ENCODE results near the gene STAG1. TPM values are rescaled to one million over a fixed set of nuclear protein-coding genes. Genes with fewer than 3 reads are reported as not detected.

STAG1 gene
- total and polyA plus RNA-seq, 2 donors (not counting 1 experiment from before 2014, with no cell fraction given): 23.2 to 38.6 TPM

- no peak overlapping the region for H3K4me3 ChIP-seq (replicated peaks in 1 of 4; ENCODE audit: control extremely low read depth in 1 of 4, insufficient read depth in 1 of 4, low read depth in 3 of 4, low read length in 4 of 4)
- no peak overlapping the region for H3K9ac ChIP-seq (ENCODE audit: insufficient read depth, low read length)
- DNase-seq (ENCODE audit: low read depth in 2 of 2): peak; percentile 78 to 83
- H3K27me3 ChIP-seq (ENCODE audit: control insufficient read depth, insufficient read depth, low read length): no peaks in the 10 kb centered on the region
- peak overlapping the region; percentile 75 for H3K27ac ChIP-seq (ENCODE audit: insufficient read depth, low read length)
- no peaks in the 10 kb centered on the region for H3K36me3 ChIP-seq (ENCODE audit: control insufficient read depth, insufficient read depth, low read length)
- H2AFZ ChIP-seq (ENCODE audit: low read length): no peak overlapping the region
- H3K4me1 ChIP-seq (ENCODE audit: control insufficient read depth, extremely low read depth, insufficient read depth, low read length): peaks cover 3% of the 10 kb centered on the region
- no peaks in the 10 kb centered on the region for H3K9me3 ChIP-seq (ENCODE audit: control insufficient read depth, insufficient read depth, low read depth, low read length)
- no peaks in the 10 kb centered on the region for H4K20me1 ChIP-seq (ENCODE audit: control insufficient read depth, extremely low read depth, insufficient read depth, low read length)
- no peaks in the 10 kb centered on the region for H3K79me2 ChIP-seq (ENCODE audit: control insufficient read depth, insufficient read depth, low read length)
- H3K4me2 ChIP-seq (ENCODE audit: extremely low read depth, insufficient read depth, low read length): peak overlapping the region; percentile 28
- TF ChIP-seq EZH2 (IDR thresholded peaks at IDR 0.05; ENCODE audit: low read length, missing control alignments) (no peak), CTCF (conservative IDR thresholded peaks at IDR 0.05 in 1 of 2, IDR thresholded peaks at IDR 0.05 in 1 of 2; ENCODE audit: low read depth in 1 of 2, low read length in 2 of 2) (no peak)
Measured at GRCh38 chr3:136473716-136474326, 278.4 kb downstream of the STAG1 start.

DNA sequence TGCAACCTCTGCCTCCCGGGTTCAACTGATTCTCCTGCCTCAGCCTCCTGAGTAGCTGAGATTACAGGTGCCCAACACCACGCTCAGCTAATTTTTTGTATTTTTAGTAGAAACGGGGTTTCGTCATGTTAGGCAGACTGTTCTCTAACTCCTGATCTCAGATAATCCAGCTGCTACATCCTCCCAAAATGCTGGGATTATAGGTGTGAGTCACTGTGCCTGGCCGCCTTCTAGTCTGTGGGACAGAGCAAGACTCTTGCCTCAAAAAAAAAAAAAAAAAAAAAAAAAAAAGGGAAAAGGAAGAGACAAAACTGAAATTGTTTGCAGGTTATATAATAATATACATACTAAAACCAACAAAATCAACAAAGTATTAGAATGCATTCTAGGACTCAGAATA, 286.9 kb downstream of the STAG1 start:
- Histone ChIP-seq H3K4me2 (ENCODE audit: extremely low read depth, insufficient read depth, low read length) (no peak overlapping the region), H3K27ac (ENCODE audit: insufficient read depth, low read length) (no peak overlapping the region), H3K4me1 (ENCODE audit: control insufficient read depth, extremely low read depth, insufficient read depth, low read length) (no peaks in the 10 kb centered on the region), H4K20me1 (ENCODE audit: control insufficient read depth, extremely low read depth, insufficient read depth, low read length) (no peaks in the 10 kb centered on the region), H3K36me3 (ENCODE audit: control insufficient read depth, insufficient read depth, low read length) (no peaks in the 10 kb centered on the region), H3K9me3 (ENCODE audit: control insufficient read depth, insufficient read depth, low read depth, low read length) (no peaks in the 10 kb centered on the region), H3K27me3 (ENCODE audit: control insufficient read depth, insufficient read depth, low read length) (no peaks in the 10 kb centered on the region), H3K4me3 (replicated peaks in 1 of 4; ENCODE audit: control extremely low read depth in 1 of 4, insufficient read depth in 1 of 4, low read depth in 3 of 4, low read length in 4 of 4) (no peak overlapping the region), H2AFZ (ENCODE audit: low read length) (no peak overlapping the region), H3K79me2 (ENCODE audit: control insufficient read depth, insufficient read depth, low read length) (no peaks in the 10 kb centered on the region), H3K9ac (ENCODE audit: insufficient read depth, low read length) (no peak overlapping the region)
- peak in 1 of 2 donors; percentile 18 for DNase-seq (ENCODE audit: low read depth in 2 of 2)
- TF ChIP-seq CTCF (conservative IDR thresholded peaks at IDR 0.05 in 1 of 2, IDR thresholded peaks at IDR 0.05 in 1 of 2; ENCODE audit: low read depth in 1 of 2, low read length in 2 of 2) (no peak), EZH2 (IDR thresholded peaks at IDR 0.05; ENCODE audit: low read length, missing control alignments) (no peak)

DNA sequence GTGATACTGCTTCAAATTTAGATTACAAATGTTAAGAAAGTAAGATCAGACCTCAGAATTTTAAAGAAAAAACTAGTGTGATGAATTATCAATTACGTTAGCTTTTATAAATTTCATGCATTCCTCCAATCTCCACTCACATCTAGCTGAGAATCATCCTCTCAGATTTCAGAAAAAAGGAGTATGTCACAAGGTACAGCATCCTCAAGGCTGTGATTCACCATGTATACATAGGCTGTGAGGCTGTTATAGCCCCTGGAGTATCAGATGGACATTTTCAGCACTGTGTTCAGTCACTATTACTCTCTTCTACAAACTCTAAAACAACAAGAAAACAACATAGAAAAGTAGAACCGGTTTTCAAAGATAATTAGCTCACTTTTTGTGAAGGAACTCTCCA, 287.7 kb downstream of the STAG1 start:
- no peak for TF ChIP-seq EZH2 (IDR thresholded peaks at IDR 0.05; ENCODE audit: low read length, missing control alignments)
- no peak for TF ChIP-seq CTCF (conservative IDR thresholded peaks at IDR 0.05 in 1 of 2, IDR thresholded peaks at IDR 0.05 in 1 of 2; ENCODE audit: low read depth in 1 of 2, low read length in 2 of 2)
- no peaks in the 10 kb centered on the region for H3K27me3 ChIP-seq (ENCODE audit: control insufficient read depth, insufficient read depth, low read length)
- no peaks in the 10 kb centered on the region for H4K20me1 ChIP-seq (ENCODE audit: control insufficient read depth, extremely low read depth, insufficient read depth, low read length)
- H3K4me2 ChIP-seq (ENCODE audit: extremely low read depth, insufficient read depth, low read length): no peak overlapping the region
- DNase-seq (ENCODE audit: low read depth in 2 of 2): peak; percentile 43 to 64
- H3K4me3 ChIP-seq (replicated peaks in 1 of 4; ENCODE audit: control extremely low read depth in 1 of 4, insufficient read depth in 1 of 4, low read depth in 3 of 4, low read length in 4 of 4): no peak overlapping the region
- no peaks in the 10 kb centered on the region for H3K36me3 ChIP-seq (ENCODE audit: control insufficient read depth, insufficient read depth, low read length)
- no peaks in the 10 kb centered on the region for H3K79me2 ChIP-seq (ENCODE audit: control insufficient read depth, insufficient read depth, low read length)
- H3K9me3 ChIP-seq (ENCODE audit: control insufficient read depth, insufficient read depth, low read depth, low read length): no peaks in the 10 kb centered on the region
- no peak overlapping the region for H3K9ac ChIP-seq (ENCODE audit: insufficient read depth, low read length)
- H3K27ac ChIP-seq (ENCODE audit: insufficient read depth, low read length): no peak overlapping the region
- no peak overlapping the region for H2AFZ ChIP-seq (ENCODE audit: low read length)
- no peaks in the 10 kb centered on the region for H3K4me1 ChIP-seq (ENCODE audit: control insufficient read depth, extremely low read depth, insufficient read depth, low read length)

All from fibroblast of lung (primary cell).